HepG2 (cell line): Measurements from ENCODE around the gene MYD88. TPM values are rescaled to one million over a fixed set of nuclear protein-coding genes. Genes with fewer than 3 reads are reported as not detected.

Experiments used
- ATAD3A ChIP-seq: sonication (generic); formaldehyde crosslinking; IDR thresholded peaks from 2 replicates; pipeline ENCODE4 v1.4.0; 2020; ENCODE audit warnings: missing genetic modification reagents
- BRD4 ChIP-seq: sonication (generic); formaldehyde crosslinking; IDR thresholded peaks from 2 replicates; pipeline ENCODE4 v1.4.0; 2020; ENCODE audit warnings: missing genetic modification reagents
- GPN1 ChIP-seq: sonication (generic); formaldehyde crosslinking; IDR thresholded peaks from 2 replicates; pipeline ENCODE4 v1.5.1; 2020; ENCODE audit warnings: missing genetic modification reagents, borderline replicate concordance
- MATR3 ChIP-seq: sonication (generic); formaldehyde crosslinking; IDR thresholded peaks from 2 replicates; pipeline ENCODE4 v1.4.0; 2020; ENCODE audit warnings: missing genetic modification reagents
- MTA3 ChIP-seq: sonication (generic); formaldehyde crosslinking; IDR thresholded peaks from 2 replicates; pipeline ENCODE4 v1.4.0; 2020; ENCODE audit warnings: missing genetic modification reagents
- NCOA2 ChIP-seq: sonication (generic); formaldehyde crosslinking; IDR thresholded peaks from 2 replicates; pipeline ENCODE4 v1.8.0; 2022; ENCODE audit warnings: inconsistent platforms
- NFYB ChIP-seq: sonication (generic); formaldehyde crosslinking; IDR thresholded peaks from 2 replicates; pipeline ENCODE4 v1.4.0; 2020; ENCODE audit warnings: missing genetic modification reagents
- SMARCE1 ChIP-seq: fragments of 450-650 bp; IDR thresholded peaks from 2 replicates; pipeline ENCODE4 v1.6.1; 2017; ENCODE audit warnings: borderline replicate concordance
- SMYD3 ChIP-seq: sonication (generic); formaldehyde crosslinking; IDR thresholded peaks from 2 replicates; pipeline ENCODE4 v1.8.1; 2023; ENCODE audit warnings: mild to moderate bottlenecking, missing genetic modification reagents
- SYNCRIP ChIP-seq: fragments of 200-400 bp; formaldehyde crosslinking; IDR thresholded peaks from 2 replicates; pipeline ENCODE4 v1.6.1; 2018; ENCODE audit warnings: mild to moderate bottlenecking, low read depth, low read length; ENCODE audit not compliant: insufficient read depth
- ZBTB20 ChIP-seq: sonication (generic); formaldehyde crosslinking; IDR thresholded peaks from 2 replicates; pipeline ENCODE4 v1.8.1; 2023; ENCODE audit warnings: missing genetic modification reagents, low read depth, mild to moderate bottlenecking, borderline replicate concordance
- ZFP90 ChIP-seq: sonication (generic); formaldehyde crosslinking; IDR thresholded peaks from 2 replicates; pipeline ENCODE4 v1.8.0; 2022; ENCODE audit warnings: missing genetic modification reagents, mild to moderate bottlenecking, inconsistent platforms, borderline replicate concordance
- ZSCAN12 ChIP-seq: sonication (generic); formaldehyde crosslinking; IDR thresholded peaks from 2 replicates; pipeline ENCODE4 v1.9.0; 2021; ENCODE audit warnings: mild to moderate bottlenecking, missing genetic modification reagents
- polyA plus RNA-seq, 8 experiments: library from polyadenylated mRNA; depleted of rRNA in 3 of 8; stranded (reverse) in 7 of 8; unstranded in 1 of 8; fragments of >200 nt; fragmentation: Illumina TruSeq in 4 of 8; extraction: Trizol in 4 of 8; gene quantifications; 2 replicates each; pipeline versions ENCODE4 v1.2.1 to v1.2.3, GENCODE V29; 2011 to 2016; ENCODE audit warnings: low read depth in 4 of 8, missing spikeins in 1 of 8, mixed read lengths in 1 of 8; ENCODE audit not compliant: insufficient read depth in 1 of 8
- total RNA-seq, 5 experiments: library from RNA; depleted of rRNA; stranded (reverse); fragments of >200 nt; fragmentation: Illumina TruSeq; extraction: Trizol; gene quantifications; 2 replicates each; pipeline ENCODE4 v1.2.3, GENCODE V29; 2016; ENCODE audit warnings: low read depth in 1 of 5
- TF ChIP-seq, protein P1 (sequence below): sonication (generic); formaldehyde crosslinking; IDR thresholded peaks from 2 replicates; pipeline ENCODE4 v1.4.0; 2020; ENCODE audit warnings: missing genetic modification reagents, low read depth, mild to moderate bottlenecking, borderline replicate concordance
- TF ChIP-seq, protein P2 (sequence below): sonication (generic); formaldehyde crosslinking; IDR thresholded peaks from 2 replicates; pipeline ENCODE4 v1.4.0; 2020; ENCODE audit warnings: mild to moderate bottlenecking, missing genetic modification reagents
- TF ChIP-seq, protein P3 (sequence below): sonication (generic); formaldehyde crosslinking; IDR thresholded peaks from 2 replicates; pipeline ENCODE4 v1.4.0; 2020; ENCODE audit warnings: missing genetic modification reagents
- TF ChIP-seq, protein P4 (sequence below): sonication (generic); formaldehyde crosslinking; IDR thresholded peaks from 2 replicates; pipeline ENCODE4 v1.5.0; 2020; ENCODE audit warnings: missing genetic modification reagents

The MYD88 gene
- total and polyA plus RNA-seq, 2 of the 13 experiments (the other 11 are each of a cell fraction or from before 2014, with no cell fraction given), result 7.6 to 32.7 TPM

DNA sequence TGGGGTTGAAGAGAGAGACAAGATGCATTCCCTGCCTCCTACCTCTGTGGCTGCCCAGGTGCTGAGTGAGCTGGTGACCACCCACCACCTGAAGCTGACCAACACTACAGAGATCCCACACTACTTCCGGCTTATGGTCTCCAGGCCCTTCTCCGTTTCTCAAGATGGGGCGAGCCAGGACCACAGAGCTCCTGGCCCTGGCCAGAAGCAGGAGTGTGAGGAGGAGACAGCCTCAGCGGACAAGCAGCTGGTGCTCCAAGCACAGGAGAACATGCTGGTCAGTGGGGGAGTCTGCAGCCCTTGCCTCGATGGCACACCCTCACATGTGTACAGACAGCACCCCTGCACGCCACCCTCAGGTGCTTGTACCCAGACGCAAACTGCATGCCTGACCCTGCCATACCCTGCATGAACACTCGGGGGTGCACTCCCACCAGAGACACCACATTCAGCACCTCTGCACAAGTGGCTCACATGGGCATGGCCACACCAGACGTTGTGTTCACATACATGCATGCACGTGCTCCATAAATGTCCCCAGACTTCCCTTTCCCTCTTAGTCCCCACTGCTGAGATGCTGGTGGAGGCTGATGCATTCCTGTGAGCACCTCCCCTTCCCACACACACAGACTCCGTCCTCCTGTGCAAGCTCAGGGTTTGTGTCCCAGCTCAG lies 20.6 kb upstream of the MYD88 start (continued):
- TF ChIP-seq, protein P1, sequence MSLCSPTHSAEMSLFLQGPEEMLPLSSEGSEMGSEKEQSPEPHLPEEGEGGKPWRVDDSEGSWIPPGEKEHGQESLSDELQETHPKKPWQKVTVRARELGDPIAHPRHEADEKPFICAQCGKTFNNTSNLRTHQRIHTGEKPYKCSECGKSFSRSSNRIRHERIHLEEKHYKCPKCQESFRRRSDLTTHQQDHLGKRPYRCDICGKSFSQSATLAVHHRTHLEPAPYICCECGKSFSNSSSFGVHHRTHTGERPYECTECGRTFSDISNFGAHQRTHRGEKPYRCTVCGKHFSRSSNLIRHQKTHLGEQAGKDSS, result no peak
- TF ChIP-seq ZFP90 (CRISPR knock-in tag), result peak; percentile 66; the same call in 1 of the 2 replicates
- TF ChIP-seq, protein P2, sequence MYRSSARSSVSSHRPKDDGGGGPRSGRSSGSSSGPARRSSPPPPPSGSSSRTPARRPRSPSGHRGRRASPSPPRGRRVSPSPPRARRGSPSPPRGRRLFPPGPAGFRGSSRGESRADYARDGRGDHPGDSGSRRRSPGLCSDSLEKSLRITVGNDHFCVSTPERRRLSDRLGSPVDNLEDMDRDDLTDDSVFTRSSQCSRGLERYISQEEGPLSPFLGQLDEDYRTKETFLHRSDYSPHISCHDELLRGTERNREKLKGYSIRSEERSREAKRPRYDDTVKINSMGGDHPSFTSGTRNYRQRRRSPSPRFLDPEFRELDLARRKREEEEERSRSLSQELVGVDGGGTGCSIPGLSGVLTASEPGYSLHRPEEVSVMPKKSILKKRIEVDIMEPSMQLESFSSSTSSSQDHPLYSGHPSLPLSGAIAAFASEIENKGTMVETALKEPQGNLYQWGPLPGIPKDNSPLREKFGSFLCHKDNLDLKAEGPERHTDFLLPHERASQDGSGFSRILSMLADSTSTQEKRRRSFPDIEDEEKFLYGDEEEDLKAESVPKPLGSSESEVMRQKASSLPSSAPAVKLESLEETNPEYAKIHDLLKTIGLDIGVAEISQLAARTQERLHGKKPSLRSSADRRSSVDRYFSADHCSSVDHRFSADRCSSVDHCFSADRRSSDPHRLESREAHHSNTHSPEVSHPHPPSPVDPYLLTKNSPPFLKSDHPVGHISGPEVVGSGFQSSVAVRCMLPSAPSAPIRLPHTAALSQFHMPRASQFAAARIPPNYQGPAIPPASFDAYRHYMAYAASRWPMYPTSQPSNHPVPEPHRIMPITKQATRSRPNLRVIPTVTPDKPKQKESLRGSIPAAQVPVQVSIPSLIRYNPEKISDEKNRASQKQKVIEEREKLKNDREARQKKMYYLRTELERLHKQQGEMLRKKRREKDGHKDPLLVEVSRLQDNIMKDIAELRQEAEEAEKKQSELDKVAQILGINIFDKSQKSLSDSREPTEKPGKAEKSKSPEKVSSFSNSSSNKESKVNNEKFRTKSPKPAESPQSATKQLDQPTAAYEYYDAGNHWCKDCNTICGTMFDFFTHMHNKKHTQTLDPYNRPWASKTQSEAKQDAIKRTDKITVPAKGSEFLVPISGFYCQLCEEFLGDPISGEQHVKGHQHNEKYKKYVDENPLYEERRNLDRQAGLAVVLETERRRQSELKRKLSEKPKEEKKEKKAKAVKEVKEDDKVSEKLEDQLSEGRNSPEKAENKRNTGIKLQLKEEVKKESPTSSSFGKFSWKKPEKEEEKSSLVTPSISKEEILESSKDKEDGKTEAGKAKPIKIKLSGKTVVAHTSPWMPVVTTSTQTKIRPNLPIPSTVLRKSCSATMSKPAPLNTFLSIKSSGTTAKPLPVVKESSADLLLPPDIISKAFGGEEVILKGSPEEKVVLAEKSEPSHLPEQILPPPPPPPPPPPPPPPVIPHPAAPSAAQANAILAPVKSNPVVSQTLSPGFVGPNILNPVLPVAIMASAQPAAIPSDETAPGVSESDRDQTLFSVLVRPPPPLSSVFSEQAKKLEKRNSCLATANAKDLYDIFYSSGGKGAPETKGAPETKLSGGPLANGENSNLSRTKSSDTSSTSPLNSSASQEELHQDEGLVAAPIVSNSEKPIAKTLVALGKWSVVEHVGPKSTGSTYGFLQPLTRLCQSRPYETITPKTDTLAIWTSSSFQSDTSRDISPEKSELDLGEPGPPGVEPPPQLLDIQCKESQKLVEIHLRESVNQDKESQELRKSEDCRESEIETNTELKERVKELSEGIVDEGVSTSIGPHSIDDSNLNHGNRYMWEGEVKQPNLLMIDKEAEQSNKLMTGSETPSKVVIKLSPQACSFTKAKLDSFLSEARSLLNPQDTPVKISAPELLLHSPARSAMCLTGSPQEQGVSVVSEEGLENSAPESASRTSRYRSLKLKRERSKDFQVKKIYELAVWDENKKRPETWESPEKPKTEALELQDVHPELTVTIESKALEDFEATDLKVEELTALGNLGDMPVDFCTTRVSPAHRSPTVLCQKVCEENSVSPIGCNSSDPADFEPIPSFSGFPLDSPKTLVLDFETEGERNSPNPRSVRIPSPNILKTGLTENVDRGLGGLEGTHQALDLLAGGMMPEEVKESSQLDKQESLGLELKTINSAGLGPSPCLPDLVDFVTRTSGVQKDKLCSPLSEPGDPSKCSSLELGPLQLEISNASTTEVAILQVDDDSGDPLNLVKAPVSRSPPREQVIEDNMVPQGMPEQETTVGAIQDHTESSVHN, result no peak
- no peak for TF ChIP-seq ZSCAN12
- TF ChIP-seq ATAD3A (CRISPR knock-in tag), result no peak
- TF ChIP-seq SMARCE1, result no peak
- TF ChIP-seq SYNCRIP, result no peak
- TF ChIP-seq GPN1 (CRISPR knock-in tag), result no peak
- TF ChIP-seq, protein P3, sequence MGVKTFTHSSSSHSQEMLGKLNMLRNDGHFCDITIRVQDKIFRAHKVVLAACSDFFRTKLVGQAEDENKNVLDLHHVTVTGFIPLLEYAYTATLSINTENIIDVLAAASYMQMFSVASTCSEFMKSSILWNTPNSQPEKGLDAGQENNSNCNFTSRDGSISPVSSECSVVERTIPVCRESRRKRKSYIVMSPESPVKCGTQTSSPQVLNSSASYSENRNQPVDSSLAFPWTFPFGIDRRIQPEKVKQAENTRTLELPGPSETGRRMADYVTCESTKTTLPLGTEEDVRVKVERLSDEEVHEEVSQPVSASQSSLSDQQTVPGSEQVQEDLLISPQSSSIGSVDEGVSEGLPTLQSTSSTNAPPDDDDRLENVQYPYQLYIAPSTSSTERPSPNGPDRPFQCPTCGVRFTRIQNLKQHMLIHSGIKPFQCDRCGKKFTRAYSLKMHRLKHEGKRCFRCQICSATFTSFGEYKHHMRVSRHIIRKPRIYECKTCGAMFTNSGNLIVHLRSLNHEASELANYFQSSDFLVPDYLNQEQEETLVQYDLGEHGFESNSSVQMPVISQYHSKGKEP (CRISPR knock-in tag), result no peak
- no peak for TF ChIP-seq BRD4 (CRISPR knock-in tag)
- TF ChIP-seq, protein P4, sequence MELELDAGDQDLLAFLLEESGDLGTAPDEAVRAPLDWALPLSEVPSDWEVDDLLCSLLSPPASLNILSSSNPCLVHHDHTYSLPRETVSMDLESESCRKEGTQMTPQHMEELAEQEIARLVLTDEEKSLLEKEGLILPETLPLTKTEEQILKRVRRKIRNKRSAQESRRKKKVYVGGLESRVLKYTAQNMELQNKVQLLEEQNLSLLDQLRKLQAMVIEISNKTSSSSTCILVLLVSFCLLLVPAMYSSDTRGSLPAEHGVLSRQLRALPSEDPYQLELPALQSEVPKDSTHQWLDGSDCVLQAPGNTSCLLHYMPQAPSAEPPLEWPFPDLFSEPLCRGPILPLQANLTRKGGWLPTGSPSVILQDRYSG (CRISPR knock-in tag), result no peak
- no peak for TF ChIP-seq MATR3 (CRISPR knock-in tag)
- no peak for TF ChIP-seq MTA3 (CRISPR knock-in tag)
- no peak for TF ChIP-seq NFYB
- no peak for TF ChIP-seq ZBTB20 (CRISPR knock-in tag)
- no peak for TF ChIP-seq SMYD3
- 0 out of 2 replicates have a peak, but pooled peaks have one; percentile 25 for TF ChIP-seq NCOA2 (CRISPR knock-in tag)
